Measurements from ENCODE around the gene RBCK1. TPM values are rescaled to one million over a fixed set of nuclear protein-coding genes. Genes with fewer than 3 reads are reported as not detected.

RBCK1 gene
- total and polyA plus RNA-seq, 11 donors = 37.0 to 77.7 (median 50.6) TPM

DNA sequence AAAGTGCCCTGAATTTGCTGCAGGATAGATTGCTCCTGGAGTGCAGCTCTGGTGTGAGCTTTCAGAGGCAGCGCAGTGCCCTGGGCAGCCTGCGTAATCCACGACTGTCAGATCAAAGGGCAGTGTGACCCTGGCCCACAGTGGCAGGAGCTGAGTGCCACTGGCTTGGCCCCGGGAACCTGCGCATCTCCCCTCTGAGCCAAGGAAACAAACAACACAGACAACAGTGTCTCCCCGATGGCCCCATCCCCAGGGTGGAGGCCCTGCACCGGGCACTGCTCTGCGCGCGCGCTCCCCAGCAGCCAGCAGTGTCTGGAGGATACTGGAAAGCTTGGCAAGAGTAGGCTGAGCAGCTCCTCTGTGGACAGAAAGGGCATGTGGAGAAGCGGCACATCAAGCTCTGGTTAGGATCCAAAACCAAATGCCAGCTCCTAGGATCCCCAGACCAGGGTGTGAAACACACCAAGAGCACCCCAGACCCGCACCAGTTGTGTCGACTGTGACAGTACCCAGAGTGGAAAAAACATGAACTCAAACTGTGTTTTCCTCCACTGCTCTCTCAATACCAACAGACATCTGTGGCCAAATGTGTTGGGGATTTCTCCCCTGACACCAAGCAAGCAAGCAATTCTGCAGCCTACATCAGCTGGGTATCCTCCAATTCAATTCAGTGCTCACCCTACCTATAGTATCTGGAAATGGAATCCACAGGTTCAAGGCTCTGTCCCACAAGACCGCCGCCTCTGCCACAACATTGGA lies 26.7 kb downstream of the RBCK1 start:
- DNase-seq (no peak), ATAC-seq (no peak)
- TF ChIP-seq, protein P1, sequence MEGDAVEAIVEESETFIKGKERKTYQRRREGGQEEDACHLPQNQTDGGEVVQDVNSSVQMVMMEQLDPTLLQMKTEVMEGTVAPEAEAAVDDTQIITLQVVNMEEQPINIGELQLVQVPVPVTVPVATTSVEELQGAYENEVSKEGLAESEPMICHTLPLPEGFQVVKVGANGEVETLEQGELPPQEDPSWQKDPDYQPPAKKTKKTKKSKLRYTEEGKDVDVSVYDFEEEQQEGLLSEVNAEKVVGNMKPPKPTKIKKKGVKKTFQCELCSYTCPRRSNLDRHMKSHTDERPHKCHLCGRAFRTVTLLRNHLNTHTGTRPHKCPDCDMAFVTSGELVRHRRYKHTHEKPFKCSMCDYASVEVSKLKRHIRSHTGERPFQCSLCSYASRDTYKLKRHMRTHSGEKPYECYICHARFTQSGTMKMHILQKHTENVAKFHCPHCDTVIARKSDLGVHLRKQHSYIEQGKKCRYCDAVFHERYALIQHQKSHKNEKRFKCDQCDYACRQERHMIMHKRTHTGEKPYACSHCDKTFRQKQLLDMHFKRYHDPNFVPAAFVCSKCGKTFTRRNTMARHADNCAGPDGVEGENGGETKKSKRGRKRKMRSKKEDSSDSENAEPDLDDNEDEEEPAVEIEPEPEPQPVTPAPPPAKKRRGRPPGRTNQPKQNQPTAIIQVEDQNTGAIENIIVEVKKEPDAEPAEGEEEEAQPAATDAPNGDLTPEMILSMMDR (IDR thresholded peaks at IDR 0.05) = no peak
- no peak for TF ChIP-seq POLR2A (IDR thresholded peaks at IDR 0.05)
- Histone ChIP-seq H3K4me1 (peaks cover 0 to 39% (median 14%) of the 10 kb centered on the region in 12 donors), H3K4me3 (no peak overlapping the region), H3K36me3 (peaks cover 6 to 92% (median 81%) of the 10 kb centered on the region in 9 donors), H3K27me3 (no peaks in the 10 kb centered on the region), H3K27ac (no peak overlapping the region), H3K9me3 (no peaks in the 10 kb centered on the region)
- 88 to 93% (median 90%) methylated on average over 13 to 16 of the region's 16 CpGs for WGBS, 4 donors
- intact Hi-C loops (cut with DNase I) = loop anchor here in 2 of 10 donors (5.0 kb wide), 2 partner anchors 42 to 83 kb away; no protein-coding TSS in a partner anchor

- 77 to 78% (median 77%) methylated on average over 7 of the region's 7 CpGs for WGBS, 4 donors
- Histone ChIP-seq H3K27me3 (no peaks in the 10 kb centered on the region), H3K27ac (no peak overlapping the region), H3K4me1 (peaks cover 0 to 43% (median 14%) of the 10 kb centered on the region in 12 donors), H3K36me3 (peaks cover 6 to 92% (median 81%) of the 10 kb centered on the region in 9 donors), H3K4me3 (no peak overlapping the region), H3K9me3 (no peaks in the 10 kb centered on the region)
- DNase-seq = no peak
- ATAC-seq = no peak
- intact Hi-C loops (cut with DNase I) = no loop called here
- TF ChIP-seq POLR2A (IDR thresholded peaks at IDR 0.05) = no peak
- TF ChIP-seq, protein P1 (IDR thresholded peaks at IDR 0.05) = no peak
These were observed 27.5 kb downstream of the RBCK1 start for GRCh38 chr20:435558-435957.

- intact Hi-C loops (cut with DNase I) = no loop called here
- Histone ChIP-seq H3K4me1 (peaks cover 0 to 43% (median 14%) of the 10 kb centered on the region in 12 donors), H3K36me3 (peaks cover 6 to 92% (median 81%) of the 10 kb centered on the region in 9 donors), H3K27me3 (no peaks in the 10 kb centered on the region), H3K4me3 (no peak overlapping the region), H3K9me3 (no peaks in the 10 kb centered on the region), H3K27ac (no peak overlapping the region)
- TF ChIP-seq, protein P1 (IDR thresholded peaks at IDR 0.05) = no peak
- TF ChIP-seq POLR2A (IDR thresholded peaks at IDR 0.05) = no peak
- DNase-seq (no peak), ATAC-seq (no peak)
- WGBS, 4 donors = 91 to 98% (median 97%) methylated on average over 5 of the region's 5 CpGs
These were observed 28.4 kb downstream of the RBCK1 start for GRCh38 chr20:436476-436875.

GRCh38 chr20:437787-438486 lies 29.8 kb downstream of the RBCK1 start:
- Histone ChIP-seq H3K4me1 (peaks cover 0 to 43% (median 13%) of the 10 kb centered on the region in 12 donors), H3K27me3 (no peaks in the 10 kb centered on the region)
- WGBS, 4 donors = 67 to 76% (median 70%) methylated on average over 6 of the region's 6 CpGs

More at GRCh38 chr20:437787-438486, 29.8 kb downstream of the RBCK1 start:
- peak overlapping the region in 1 of 12 donors; percentile 21 for H3K4me3 ChIP-seq
- intact Hi-C loops (cut with DNase I) = no loop called here
- H3K9me3 ChIP-seq = no peaks in the 10 kb centered on the region
- H3K36me3 ChIP-seq = peaks cover 6 to 94% (median 88%) of the 10 kb centered on the region in 9 donors
- TF ChIP-seq POLR2A (IDR thresholded peaks at IDR 0.05) = no peak
- TF ChIP-seq, protein P1 (IDR thresholded peaks at IDR 0.05) = no peak
- DNase-seq (no peak), ATAC-seq (no peak)
- H3K27ac ChIP-seq = peak overlapping the region in 3 of 12 donors; percentile 9 to 64 (median 26)
